ENCODE results near the gene FABP6. TPM values are rescaled to one million over a fixed set of nuclear protein-coding genes. Genes with fewer than 3 reads are reported as not detected.

FABP6 gene
- total RNA-seq, 1 experiment from 2014 or later: 0.31 TPM

DNA sequence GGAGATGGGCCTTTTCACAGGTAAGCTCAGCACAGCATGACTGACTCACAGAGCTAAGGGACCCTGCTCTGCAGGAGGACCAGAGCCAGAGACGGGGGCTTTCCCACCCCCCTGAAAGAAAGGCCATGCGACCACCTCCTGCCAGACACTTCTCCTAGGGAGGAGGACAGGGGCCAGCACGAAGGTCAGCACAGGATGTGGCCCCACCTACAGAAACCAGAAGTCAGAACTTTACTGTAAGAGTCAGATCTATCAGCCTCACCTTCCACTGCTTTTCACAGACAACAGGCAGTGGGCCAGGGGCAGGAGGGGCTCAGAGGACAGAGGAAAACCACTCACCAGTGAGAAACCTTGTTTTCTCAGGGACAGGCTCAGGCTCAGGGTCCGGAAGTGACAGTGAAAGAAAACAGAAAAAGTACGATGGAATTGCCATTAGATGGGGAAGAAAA is 45.2 kb downstream of the FABP6 start:
- Histone ChIP-seq H3K4me1 (ENCODE audit: control insufficient read depth, insufficient read depth, low read length) (no peaks in the 10 kb centered on the region; the same call in 1 of the 2 replicates), H3K36me3 (ENCODE audit: control insufficient read depth, insufficient read depth, low read length) (peaks cover 3% of the 10 kb centered on the region; the same call in 1 of the 2 replicates), H3K27me3 (ENCODE audit: control insufficient read depth, insufficient read depth, low read length) (no peaks in the 10 kb centered on the region), H3K9me3 (ENCODE audit: control insufficient read depth, insufficient read depth, low read depth, low read length) (no peaks in the 10 kb centered on the region), H3K4me3 (ENCODE audit: low read depth in 2 of 2, low read length in 2 of 2) (no peak overlapping the region), H3K27ac (ENCODE audit: low read length) (no peak overlapping the region)
- DNase-seq (ENCODE audit: low read depth, low spot score): no peak
- TF ChIP-seq, protein P1, sequence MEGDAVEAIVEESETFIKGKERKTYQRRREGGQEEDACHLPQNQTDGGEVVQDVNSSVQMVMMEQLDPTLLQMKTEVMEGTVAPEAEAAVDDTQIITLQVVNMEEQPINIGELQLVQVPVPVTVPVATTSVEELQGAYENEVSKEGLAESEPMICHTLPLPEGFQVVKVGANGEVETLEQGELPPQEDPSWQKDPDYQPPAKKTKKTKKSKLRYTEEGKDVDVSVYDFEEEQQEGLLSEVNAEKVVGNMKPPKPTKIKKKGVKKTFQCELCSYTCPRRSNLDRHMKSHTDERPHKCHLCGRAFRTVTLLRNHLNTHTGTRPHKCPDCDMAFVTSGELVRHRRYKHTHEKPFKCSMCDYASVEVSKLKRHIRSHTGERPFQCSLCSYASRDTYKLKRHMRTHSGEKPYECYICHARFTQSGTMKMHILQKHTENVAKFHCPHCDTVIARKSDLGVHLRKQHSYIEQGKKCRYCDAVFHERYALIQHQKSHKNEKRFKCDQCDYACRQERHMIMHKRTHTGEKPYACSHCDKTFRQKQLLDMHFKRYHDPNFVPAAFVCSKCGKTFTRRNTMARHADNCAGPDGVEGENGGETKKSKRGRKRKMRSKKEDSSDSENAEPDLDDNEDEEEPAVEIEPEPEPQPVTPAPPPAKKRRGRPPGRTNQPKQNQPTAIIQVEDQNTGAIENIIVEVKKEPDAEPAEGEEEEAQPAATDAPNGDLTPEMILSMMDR (IDR thresholded peaks at IDR 0.05): no peak
- TF ChIP-seq POLR2AphosphoS5 (IDR thresholded peaks at IDR 0.05; ENCODE audit: low read depth, low read length) (no peak), TCF7L2 (IDR thresholded peaks at IDR 0.05; ENCODE audit: low read depth, low read length) (no peak), SIN3A (IDR thresholded peaks at IDR 0.05; ENCODE audit: borderline replicate concordance, insufficient read depth, low read depth, low read length) (no peak)
- TF ChIP-seq, protein P2, sequence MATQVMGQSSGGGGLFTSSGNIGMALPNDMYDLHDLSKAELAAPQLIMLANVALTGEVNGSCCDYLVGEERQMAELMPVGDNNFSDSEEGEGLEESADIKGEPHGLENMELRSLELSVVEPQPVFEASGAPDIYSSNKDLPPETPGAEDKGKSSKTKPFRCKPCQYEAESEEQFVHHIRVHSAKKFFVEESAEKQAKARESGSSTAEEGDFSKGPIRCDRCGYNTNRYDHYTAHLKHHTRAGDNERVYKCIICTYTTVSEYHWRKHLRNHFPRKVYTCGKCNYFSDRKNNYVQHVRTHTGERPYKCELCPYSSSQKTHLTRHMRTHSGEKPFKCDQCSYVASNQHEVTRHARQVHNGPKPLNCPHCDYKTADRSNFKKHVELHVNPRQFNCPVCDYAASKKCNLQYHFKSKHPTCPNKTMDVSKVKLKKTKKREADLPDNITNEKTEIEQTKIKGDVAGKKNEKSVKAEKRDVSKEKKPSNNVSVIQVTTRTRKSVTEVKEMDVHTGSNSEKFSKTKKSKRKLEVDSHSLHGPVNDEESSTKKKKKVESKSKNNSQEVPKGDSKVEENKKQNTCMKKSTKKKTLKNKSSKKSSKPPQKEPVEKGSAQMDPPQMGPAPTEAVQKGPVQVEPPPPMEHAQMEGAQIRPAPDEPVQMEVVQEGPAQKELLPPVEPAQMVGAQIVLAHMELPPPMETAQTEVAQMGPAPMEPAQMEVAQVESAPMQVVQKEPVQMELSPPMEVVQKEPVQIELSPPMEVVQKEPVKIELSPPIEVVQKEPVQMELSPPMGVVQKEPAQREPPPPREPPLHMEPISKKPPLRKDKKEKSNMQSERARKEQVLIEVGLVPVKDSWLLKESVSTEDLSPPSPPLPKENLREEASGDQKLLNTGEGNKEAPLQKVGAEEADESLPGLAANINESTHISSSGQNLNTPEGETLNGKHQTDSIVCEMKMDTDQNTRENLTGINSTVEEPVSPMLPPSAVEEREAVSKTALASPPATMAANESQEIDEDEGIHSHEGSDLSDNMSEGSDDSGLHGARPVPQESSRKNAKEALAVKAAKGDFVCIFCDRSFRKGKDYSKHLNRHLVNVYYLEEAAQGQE (IDR thresholded peaks at IDR 0.05; ENCODE audit: insufficient read depth in 1 of 2, low read depth in 2 of 2, low read length in 1 of 2): no peak
- in situ Hi-C loops (cut with HindIII; ENCODE audit: low pct_unique_long_range_greater_than_20kb, low sequenced_read_pairs) (no loop called here), intact Hi-C loops (cut with micrococcal nuclease; ENCODE audit: unreplicated experiment) (no loop called here)
- ChIA-PET POLR2A (interaction anchor here (0.6 kb wide), 1 partner anchor 1180 kb away, joined by 3 read pairs; no protein-coding TSS in a partner anchor), CTCF (interaction anchor here (1.1 kb wide), 1 partner anchor 71 kb away, joined by 6 read pairs; no protein-coding TSS in a partner anchor)
- BruUV-seq (replicated peaks): no TSS peak
- no peak for ATAC-seq

DNA sequence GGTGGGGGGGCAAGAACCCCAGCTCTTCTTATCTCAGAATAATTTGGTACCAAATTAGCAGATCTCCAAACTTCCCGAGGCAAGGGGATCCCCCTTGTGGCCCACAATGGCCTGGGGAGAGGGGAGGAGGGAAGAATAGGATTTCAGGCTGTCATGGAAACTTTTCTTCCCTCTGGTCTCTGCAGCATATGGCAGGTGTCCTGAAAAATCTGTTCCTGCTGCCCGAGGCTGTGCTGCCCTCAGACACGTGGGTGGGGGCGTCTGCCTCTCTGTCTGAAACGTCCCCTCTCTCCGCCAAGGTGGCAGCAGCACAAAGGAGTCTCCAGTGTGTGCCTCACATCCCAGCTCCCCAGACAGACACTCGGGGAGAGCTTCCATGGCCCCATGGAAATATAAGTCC is 49.0 kb downstream of the FABP6 start:
- H3K36me3 ChIP-seq (ENCODE audit: control insufficient read depth, insufficient read depth, low read length): no peaks in the 10 kb centered on the region
- no peaks in the 10 kb centered on the region for H3K9me3 ChIP-seq (ENCODE audit: control insufficient read depth, insufficient read depth, low read depth, low read length)
- CTCF ChIA-PET: interaction anchor here (0.6 to 1.0 kb wide), 2 partner anchors 70 to 197 kb away, joined by 3 to 8 read pairs; no protein-coding TSS in a partner anchor
- ATAC-seq (no peak), DNase-seq (ENCODE audit: low read depth, low spot score) (no peak)
- H3K4me3 ChIP-seq (ENCODE audit: low read depth in 2 of 2, low read length in 2 of 2): no peak overlapping the region
- intact Hi-C loops (cut with micrococcal nuclease; ENCODE audit: unreplicated experiment): no loop called here
- POLR2A ChIA-PET: no interaction called here
- TF ChIP-seq TCF7L2 (IDR thresholded peaks at IDR 0.05; ENCODE audit: low read depth, low read length): no peak
- no peak for TF ChIP-seq POLR2AphosphoS5 (IDR thresholded peaks at IDR 0.05; ENCODE audit: low read depth, low read length)
- TF ChIP-seq SIN3A (IDR thresholded peaks at IDR 0.05; ENCODE audit: borderline replicate concordance, insufficient read depth, low read depth, low read length): no peak
- TF ChIP-seq, protein P1 (IDR thresholded peaks at IDR 0.05): no peak
- TF ChIP-seq, protein P2 (IDR thresholded peaks at IDR 0.05; ENCODE audit: insufficient read depth in 1 of 2, low read depth in 2 of 2, low read length in 1 of 2): no peak
- H3K27me3 ChIP-seq (ENCODE audit: control insufficient read depth, insufficient read depth, low read length): no peaks in the 10 kb centered on the region
- no peak overlapping the region for H3K27ac ChIP-seq (ENCODE audit: low read length)
- in situ Hi-C loops (cut with HindIII; ENCODE audit: low pct_unique_long_range_greater_than_20kb, low sequenced_read_pairs): no loop called here
- no TSS peak for BruUV-seq (replicated peaks)
- no peaks in the 10 kb centered on the region for H3K4me1 ChIP-seq (ENCODE audit: control insufficient read depth, insufficient read depth, low read length)
